ENCODE data around the gene KRTAP2-2.

GRCh38 chr17:41048441-41048840 lies 6.6 kb downstream of the KRTAP2-2 start:
- TF ChIP-seq YY1 (IDR thresholded peaks at IDR 0.05; ENCODE audit: insufficient read depth, insufficient read length) (no peak), ZNF274 (IDR thresholded peaks at IDR 0.05; ENCODE audit: low read depth, low read length) (no peak)

All from NT2/D1 (cell line).